ENCODE measurements around the gene UPK3A. TPM values are rescaled to one million over a fixed set of nuclear protein-coding genes. Genes with fewer than 3 reads are reported as not detected.

The UPK3A gene
- total and polyA plus RNA-seq, 10 of the 15 experiments (the other 5 are each of a cell fraction or from before 2014, with no cell fraction given): not detected

- TF ChIP-seq, protein P1, sequence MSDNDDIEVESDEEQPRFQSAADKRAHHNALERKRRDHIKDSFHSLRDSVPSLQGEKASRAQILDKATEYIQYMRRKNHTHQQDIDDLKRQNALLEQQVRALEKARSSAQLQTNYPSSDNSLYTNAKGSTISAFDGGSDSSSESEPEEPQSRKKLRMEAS (IDR thresholded peaks at IDR 0.05; ENCODE audit: low read depth, low read length): no peak
- TF ChIP-seq MEF2A (IDR thresholded peaks at IDR 0.05; ENCODE audit: insufficient read depth, low read depth, low read length) (no peak), NBN (IDR thresholded peaks at IDR 0.05) (peak; percentile 71; the same call in 1 of the 2 replicates), SP1 (IDR thresholded peaks at IDR 0.05; ENCODE audit: low read depth, low read length) (no peak), SRF (IDR thresholded peaks at IDR 0.05; ENCODE audit: low read depth in 2 of 2, low read length in 2 of 2) (no peak), ZNF207 (IDR thresholded peaks at IDR 0.05; ENCODE audit: borderline replicate concordance) (no peak), CBX3 (IDR thresholded peaks at IDR 0.05; ENCODE audit: borderline replicate concordance, low read depth) (no peak), ATF7 (IDR thresholded peaks at IDR 0.05; ENCODE audit: low read depth) (peak; percentile 74), SUPT20H (IDR thresholded peaks at IDR 0.05; ENCODE audit: borderline replicate concordance, control insufficient read depth, low read depth, low read length) (no peak), NR2C1 (IDR thresholded peaks at IDR 0.05) (no peak), STAT3 (IDR thresholded peaks at IDR 0.05; ENCODE audit: low read depth, low read length) (no peak), BHLHE40 (IDR thresholded peaks at IDR 0.05; ENCODE audit: borderline replicate concordance in 1 of 2, low read depth in 2 of 2, low read length in 1 of 2) (peak in 1 of 2 experiments; percentile 51; a peak in 2 of 4 replicates), PRDM15 (CRISPR knock-in tag; IDR thresholded peaks at IDR 0.05) (no peak), IKZF2 (IDR thresholded peaks at IDR 0.05) (peak in 1 of 2 experiments; percentile 29; a peak in 2 of 4 replicates), DPF2 (IDR thresholded peaks at IDR 0.05) (no peak), NFYA (IDR thresholded peaks at IDR 0.05; ENCODE audit: borderline replicate concordance, low read depth, low read length) (no peak), RUNX3 (IDR thresholded peaks at IDR 0.05; ENCODE audit: low read length) (0 out of 2 replicates have a peak, but pooled peaks have one; percentile 4), RAD21 (IDR thresholded peaks at IDR 0.05; ENCODE audit: insufficient read depth, low read depth, low read length) (no peak)
- TF ChIP-seq, protein P2, sequence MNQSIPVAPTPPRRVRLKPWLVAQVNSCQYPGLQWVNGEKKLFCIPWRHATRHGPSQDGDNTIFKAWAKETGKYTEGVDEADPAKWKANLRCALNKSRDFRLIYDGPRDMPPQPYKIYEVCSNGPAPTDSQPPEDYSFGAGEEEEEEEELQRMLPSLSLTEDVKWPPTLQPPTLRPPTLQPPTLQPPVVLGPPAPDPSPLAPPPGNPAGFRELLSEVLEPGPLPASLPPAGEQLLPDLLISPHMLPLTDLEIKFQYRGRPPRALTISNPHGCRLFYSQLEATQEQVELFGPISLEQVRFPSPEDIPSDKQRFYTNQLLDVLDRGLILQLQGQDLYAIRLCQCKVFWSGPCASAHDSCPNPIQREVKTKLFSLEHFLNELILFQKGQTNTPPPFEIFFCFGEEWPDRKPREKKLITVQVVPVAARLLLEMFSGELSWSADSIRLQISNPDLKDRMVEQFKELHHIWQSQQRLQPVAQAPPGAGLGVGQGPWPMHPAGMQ (IDR thresholded peaks at IDR 0.05; ENCODE audit: borderline replicate concordance): peak; percentile 54; the same call in 1 of the 2 replicates
- TF ChIP-seq, protein P3, sequence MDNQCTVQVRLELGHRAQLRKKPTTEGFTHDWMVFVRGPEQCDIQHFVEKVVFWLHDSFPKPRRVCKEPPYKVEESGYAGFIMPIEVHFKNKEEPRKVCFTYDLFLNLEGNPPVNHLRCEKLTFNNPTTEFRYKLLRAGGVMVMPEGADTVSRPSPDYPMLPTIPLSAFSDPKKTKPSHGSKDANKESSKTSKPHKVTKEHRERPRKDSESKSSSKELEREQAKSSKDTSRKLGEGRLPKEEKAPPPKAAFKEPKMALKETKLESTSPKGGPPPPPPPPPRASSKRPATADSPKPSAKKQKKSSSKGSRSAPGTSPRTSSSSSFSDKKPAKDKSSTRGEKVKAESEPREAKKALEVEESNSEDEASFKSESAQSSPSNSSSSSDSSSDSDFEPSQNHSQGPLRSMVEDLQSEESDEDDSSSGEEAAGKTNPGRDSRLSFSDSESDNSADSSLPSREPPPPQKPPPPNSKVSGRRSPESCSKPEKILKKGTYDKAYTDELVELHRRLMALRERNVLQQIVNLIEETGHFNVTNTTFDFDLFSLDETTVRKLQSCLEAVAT (IDR thresholded peaks at IDR 0.05): peak; percentile 95
- TF ChIP-seq, protein P4, sequence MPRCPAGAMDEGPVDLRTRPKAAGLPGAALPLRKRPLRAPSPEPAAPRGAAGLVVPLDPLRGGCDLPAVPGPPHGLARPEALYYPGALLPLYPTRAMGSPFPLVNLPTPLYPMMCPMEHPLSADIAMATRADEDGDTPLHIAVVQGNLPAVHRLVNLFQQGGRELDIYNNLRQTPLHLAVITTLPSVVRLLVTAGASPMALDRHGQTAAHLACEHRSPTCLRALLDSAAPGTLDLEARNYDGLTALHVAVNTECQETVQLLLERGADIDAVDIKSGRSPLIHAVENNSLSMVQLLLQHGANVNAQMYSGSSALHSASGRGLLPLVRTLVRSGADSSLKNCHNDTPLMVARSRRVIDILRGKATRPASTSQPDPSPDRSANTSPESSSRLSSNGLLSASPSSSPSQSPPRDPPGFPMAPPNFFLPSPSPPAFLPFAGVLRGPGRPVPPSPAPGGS (IDR thresholded peaks at IDR 0.05; ENCODE audit: borderline replicate concordance, insufficient read depth, low read depth, low read length, poor library complexity, severe bottlenecking): peak; percentile 53
Observed at GRCh38 chr22:45291061-45291930, 6.5 kb downstream of the UPK3A start (continued).
